Iris pigment epithelial cell (primary cell): ENCODE measurements around the gene RNF214.

Source experiments
- DNase-seq: peaks from one replicate; pipeline ENCODE4 v3.0.0-alpha.2; 2011; ENCODE audit warnings: low read depth

RNF214 gene

GRCh38 chr11:117214404-117215110, 17.9 kb upstream of the RNF214 start:
- no peak for DNase-seq

DNA sequence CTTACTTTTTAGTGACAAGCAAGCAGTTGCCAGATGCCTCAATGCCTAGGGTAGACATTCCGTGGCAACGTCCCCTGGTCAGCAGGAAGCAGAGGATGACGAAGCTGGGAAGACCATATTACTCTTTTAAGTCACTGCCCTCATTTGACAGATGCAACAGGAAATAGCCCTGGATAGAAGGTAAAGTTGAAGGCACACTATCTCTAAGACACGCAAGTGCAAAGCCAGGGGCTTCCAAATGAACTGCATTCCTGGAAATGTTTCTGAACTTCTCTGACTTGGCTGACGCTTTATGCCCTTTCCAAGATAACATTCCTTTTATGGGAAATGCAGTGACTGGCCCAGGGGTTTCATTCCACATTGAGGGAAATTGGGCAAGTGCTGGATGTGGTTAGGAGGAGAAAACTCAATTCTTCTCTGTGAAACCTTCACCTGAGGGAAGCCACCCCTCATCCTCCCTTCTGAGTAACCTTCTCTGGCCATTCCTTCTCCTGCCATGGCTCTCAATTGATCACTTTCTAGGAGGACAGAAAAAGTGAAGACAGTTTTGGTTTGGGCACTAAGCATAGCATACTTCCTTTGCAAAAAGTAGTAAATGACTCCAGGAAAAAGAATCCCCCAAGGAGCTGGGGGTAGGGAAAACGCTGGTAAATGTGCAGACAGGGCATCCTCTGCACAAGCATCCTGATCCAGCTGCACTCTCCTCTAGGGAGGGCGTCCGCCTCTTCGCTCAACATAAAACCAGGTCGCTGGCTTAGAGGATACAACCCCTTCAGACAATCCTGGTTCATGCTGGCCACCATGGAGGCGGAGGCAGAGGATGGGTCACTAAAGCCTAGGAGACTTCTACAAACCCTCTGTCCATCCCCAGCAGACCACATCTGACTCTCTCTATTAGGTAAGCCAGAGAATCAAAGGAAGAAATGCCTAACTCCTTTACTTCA, 15.1 kb upstream of the RNF214 start:
- DNase-seq = peak; percentile 52

DNA sequence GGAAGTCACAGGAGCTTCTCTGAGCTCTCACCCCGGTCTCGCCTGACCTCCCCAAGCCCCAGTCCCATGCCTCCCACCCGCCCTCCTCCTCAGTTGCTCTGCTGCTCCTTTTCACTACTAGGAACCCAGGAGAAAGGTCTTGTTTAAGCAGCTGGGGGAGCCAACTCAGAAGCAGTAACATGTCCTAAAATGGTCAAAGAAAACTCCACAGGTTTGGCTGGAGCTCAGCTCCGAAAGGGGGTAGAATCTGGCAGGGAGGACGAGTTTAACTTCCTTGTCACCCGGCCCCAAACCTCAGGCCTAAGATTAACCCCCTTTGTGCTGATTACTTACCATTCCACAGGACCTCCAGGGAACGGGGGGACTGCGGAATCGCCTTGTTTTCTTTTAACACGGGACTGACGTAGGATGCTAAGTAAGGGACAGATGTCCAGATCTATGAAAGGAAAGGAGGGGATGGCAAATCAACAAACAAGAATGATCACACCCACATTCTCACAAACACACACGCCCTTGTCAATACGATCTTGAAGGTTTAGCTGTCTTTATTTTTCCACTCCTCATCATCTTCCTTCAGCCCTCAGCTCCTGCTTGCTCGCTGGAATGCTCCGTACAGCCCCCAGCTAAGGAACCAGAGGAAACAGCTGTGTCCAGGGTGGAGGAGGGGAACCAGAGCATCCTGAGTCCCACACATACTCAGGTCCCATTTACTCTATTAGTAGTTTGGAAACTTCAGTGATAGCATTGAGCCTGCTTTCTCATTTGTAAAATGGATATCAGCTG, 14.1 kb upstream of the RNF214 start:
- DNase-seq = no peak

GRCh38 chr11:117219001-117219400, 13.5 kb upstream of the RNF214 start:
- no peak for DNase-seq

DNA sequence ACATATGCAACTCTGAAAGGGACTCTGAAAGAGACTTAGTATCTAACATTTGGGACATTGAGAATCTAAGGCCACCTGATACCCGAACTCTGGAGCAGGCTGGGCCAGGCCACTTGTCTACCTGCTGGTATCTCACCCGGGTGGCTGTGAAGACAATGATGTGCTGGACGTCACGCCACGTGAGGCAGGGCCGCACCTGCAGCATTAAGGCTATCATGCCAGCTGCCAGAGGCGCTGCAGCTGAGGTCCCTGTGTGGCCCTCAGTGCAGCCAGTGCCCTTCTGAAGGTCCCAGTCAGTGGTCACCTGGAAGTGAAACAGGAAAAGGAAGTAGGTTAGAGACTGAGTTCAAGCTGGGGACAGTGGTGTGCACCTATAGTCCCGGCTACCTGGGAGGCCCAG, 13.0 kb upstream of the RNF214 start:
- DNase-seq = no peak

GRCh38 chr11:117219995-117220394, 12.5 kb upstream of the RNF214 start:
- no peak for DNase-seq

GRCh38 chr11:117220568-117220967, 11.9 kb upstream of the RNF214 start:
- no peak for DNase-seq

GRCh38 chr11:117220999-117221774, 11.3 kb upstream of the RNF214 start:
- no peak for DNase-seq

- peak; percentile 56 for DNase-seq
Measured at GRCh38 chr11:117221775-117222517, 10.5 kb upstream of the RNF214 start.

DNA sequence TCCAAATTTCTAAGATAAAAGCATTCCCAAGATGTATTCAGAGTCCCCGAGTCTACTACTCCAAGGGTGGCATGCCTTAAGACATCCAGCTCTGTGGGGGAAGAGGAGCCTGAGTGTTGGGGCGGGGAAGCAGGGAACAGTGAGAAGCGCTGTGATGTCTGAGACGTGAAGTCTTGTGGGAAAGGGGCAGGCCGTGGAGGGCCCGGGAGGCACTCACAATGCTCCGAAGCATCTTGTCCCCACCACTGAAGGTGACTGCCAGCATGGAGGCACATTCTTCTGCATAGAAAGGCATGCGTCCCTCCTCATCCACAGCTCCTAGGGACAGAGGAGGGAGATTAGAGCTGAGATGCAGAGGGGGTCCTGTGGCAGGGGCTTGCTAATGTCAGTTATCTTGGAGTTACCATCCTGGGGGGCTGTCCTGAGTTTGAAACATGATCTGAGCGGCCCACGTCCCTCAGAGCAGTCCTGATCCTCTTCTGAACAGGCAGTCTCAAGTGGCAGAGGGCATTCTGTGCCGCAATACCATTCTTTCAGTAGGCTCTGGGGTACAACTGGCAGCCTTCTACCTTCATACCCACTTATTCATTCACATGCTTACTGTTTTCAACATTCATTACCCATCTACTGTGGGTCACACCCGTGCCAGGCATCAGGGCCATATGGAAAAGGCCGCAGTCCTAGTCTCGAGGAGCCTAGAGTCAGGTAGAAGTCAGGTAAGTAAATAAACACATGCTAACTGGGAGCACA, 9.3 kb upstream of the RNF214 start:
- DNase-seq = no peak

- no peak for DNase-seq
Measured at GRCh38 chr11:117223741-117224689, 8.5 kb upstream of the RNF214 start.

- no peak for DNase-seq
Measured at GRCh38 chr11:117225553-117226170, 6.8 kb upstream of the RNF214 start.

DNA sequence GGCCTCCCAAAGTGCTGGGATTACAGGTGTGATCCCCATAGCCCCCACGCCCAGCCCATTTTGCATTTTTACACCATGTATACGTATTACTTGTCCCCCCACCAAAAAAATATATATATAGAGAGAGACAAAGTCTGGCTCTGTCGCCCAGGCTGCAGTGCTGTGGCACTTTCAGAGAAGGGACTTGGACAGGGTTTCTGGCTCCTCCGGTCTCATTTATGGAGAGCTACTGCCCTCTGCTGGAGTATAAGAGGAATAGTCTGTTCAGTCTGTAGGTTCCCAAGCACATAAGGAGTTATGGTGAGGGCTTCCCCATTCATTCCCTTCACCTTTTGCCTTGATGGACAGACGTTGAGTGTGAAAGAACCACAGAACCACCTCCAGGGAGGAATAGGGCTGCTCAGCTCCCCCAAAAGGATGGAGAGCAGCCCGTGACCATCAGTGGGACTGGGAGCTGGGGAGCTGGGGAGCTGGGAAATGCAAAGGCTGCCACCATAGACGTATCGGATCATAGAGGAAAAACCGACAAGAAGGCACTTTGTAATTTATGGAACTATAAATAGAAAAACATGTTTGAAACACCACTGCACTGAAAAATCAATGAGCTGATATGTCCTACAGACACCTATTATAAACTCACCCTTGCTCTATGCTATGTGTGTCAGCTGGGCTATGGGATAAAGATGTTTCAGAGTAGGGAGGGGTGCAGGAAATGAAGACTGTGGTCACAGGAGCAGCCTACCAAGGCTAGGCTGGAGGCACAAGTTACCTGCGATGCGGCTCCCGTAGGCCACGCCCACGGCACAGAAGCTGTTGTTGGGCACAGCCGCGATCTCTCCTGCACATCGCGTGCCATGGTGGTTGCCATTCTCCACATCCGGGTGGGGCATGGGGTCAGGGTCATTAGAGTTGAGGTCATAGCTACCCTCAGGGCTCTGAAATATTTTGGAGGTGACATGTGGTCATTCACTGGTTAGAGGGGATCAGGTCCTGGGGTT, 5.8 kb upstream of the RNF214 start:
- DNase-seq = peak; percentile 73

GRCh38 chr11:117228091-117228490, 4.4 kb upstream of the RNF214 start:
- no peak for DNase-seq

DNA sequence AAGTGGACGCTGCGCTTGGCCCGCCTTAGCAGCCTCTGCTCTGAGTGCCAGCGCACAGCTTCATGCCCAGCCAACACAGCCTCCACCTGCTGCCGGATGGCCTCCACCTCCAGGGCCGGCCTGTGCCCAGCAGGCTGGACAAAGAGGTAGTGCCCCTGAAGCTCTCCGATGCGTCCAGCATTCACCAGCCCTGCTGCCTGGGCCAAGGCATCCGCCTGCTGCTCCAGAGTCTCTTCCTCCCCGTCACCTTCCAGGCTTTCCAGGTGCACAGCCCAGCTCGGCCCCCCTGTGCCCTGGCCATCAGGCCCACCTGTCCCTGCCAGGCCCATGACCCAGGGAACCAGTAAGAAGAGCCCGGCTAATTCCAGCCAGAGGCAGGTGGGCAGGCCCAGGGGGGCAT, 3.1 kb upstream of the RNF214 start:
- DNase-seq = no peak

DNA sequence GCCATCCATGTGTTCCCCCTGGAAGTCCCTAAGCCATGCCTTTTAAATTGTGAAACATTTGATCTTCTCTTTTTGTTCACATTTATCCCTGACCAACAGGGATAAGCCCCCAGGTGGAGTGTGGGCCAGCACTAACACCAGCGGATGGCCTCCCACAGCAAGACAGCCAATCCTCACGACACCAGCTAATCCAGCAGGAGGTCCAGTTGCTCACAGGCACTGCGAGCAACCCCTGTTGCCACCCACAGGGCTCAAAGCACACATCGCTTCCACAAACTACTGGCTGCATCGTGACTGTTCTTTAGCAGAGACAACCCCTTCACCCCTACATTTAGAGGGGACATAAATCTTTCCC, 2.6 kb upstream of the RNF214 start:
- no peak for DNase-seq

- DNase-seq = peak; percentile 51
Measured at GRCh38 chr11:117230286-117230961, 2.0 kb upstream of the RNF214 start.
